GM21381 (cell line): ENCODE results near the gene COL15A1.
"Not testable (repeated sequence)": the region's sequence is repeated elsewhere in the genome, so short reads cannot be mapped to it uniquely, and the experiment has no call there.

Experiments
- ATAC-seq: cut with Tn5 transposase; IDR thresholded peaks from one replicate; pipeline ENCODE4 v1.9.1; 2021; ENCODE audit warnings: mild to moderate bottlenecking, moderate library complexity; ENCODE audit not compliant: unreplicated experiment

COL15A1 gene

GRCh38 chr9:98943682-98944056 lies at the start of gene COL15A1:
Gene COL15A1, plus strand, starts transcription at chr9:98943907. Its CDS starts 155 bp downstream, at chr9:98944062.
- ATAC-seq = no peak

GRCh38 chr9:98894171-98894570 lies 49.5 kb upstream of the COL15A1 start:
- no peak for ATAC-seq

DNA sequence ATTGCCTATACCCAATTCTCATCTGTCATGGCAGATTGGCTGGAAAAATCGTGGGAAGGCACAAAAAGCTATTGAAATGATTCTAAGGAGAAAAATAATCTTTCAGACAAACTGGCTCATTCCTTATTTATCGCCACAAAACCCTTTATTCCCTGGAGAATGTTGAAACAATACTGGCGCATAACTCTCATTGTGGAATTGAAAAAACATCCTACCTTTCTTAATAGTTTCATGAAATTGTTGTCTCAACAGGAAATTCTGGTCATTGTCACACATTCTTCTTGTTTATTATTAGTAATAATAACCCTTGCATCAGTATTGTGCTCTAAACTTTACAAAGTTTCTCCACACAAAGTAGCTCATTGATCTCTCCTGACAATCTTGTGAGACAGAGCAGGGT lies 48.9 kb upstream of the COL15A1 start:
- ATAC-seq = no peak

- ATAC-seq = no peak
Measured at GRCh38 chr9:98896632-98897031, 47.1 kb upstream of the COL15A1 start.

DNA sequence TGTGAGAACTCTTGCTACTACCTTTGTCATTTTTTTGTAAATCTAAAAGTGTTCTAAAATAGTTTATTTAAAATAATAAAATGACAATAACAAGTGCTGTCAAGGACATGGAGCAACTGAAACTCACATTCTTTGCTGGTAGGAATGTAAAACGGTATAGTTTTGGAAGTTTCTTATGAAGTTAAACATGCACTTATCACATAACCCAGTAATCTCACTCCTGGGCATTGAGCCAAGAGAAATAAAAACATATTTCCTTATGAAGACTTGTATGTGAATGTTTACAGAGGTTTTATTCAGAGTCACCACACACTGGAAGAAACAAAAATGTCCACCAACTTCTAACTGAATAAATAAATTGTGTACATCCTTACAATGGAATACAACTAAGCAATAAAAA lies 46.0 kb upstream of the COL15A1 start:
- no peak for ATAC-seq

DNA sequence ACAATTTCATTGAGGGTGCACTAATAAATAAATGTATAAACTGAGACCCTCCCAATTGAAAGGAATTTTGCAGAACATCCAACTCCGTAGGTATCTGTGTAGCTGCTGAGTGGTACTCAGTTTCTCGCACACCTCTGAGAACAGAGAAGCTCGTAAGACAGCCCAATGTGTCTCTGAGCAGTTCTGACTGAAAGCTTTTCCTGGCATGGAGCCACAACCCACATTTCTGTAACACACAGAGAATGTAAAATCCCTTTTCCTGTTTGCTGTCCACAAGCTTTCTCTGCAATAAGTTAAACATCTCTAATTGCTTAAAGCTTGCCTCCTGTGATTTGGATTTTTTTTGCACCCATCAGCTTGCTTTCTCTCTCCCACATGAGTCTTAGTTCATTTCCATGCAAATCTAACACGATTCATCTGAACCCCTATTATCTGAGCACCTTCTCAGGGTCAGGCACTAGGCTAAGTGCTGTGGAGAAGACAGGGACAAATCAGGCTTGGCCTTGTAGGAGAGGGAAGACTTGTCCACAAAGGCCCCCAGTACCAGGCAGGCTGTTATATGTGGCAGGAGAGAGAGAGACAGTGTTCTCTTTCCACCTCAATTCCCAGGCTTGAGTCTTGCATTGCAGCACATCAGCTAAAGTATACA lies 44.2 kb upstream of the COL15A1 start:
- no peak for ATAC-seq

DNA sequence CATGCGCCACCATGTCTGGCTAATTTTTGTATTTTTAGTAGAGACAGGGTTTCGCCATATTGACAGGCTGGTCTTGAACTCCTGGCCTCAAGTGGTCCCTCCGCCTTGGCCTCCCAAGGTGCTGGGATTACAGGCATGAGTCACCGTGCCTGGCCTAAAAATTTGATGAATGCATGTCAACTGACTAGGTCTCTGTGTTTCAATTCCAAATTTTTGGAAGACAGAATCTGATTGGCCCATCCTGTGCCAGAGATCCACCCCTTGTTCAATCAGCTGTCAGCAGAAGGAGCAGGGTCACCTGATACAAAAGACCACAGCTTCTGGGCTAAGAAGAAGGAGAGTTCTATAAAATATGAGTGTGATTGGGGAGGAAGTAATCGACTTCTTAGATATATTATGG lies 43.5 kb upstream of the COL15A1 start:
- no peak for ATAC-seq

- no peak for ATAC-seq
Measured at GRCh38 chr9:98900725-98901124, 43.0 kb upstream of the COL15A1 start.

- not testable (repeated sequence) for ATAC-seq
Measured at GRCh38 chr9:98901843-98902242, 41.9 kb upstream of the COL15A1 start.

DNA sequence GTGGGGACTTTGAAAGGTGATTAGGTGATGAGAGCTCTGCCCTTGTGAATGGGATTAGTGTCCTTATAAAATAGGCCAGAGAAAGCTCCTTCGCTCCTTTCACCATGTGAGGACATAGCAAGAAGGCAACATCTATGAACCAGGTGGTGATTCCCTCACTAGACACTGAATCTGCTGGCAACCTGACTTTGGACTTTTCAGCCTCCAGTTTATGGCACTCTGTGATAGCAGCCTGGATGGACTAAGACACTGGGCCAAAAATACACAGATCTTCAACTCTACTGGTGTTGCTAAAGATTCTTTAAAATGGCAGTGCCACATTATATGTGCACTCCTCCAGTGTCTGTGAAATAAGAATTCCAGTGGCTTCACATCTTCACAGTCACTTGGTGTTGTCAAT lies 41.2 kb upstream of the COL15A1 start:
- ATAC-seq = no peak

DNA sequence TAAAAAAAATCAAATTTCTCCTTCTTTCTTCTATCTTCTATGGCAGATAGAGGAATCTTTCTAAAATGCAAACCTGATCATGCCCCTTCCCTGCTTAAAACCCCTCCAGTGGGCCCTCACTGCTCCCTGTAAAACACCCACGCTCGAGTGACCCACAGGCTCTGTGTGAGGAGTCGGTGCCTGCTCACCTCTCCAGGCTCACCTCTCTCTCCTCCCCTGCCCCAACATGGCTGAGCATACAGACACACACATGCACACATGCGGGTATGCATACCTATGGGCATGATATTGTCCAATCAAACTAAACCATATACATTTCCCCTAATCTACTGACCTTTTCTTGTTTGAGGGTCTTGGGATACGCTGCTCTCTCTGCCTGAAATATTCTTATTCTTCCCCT lies 40.8 kb upstream of the COL15A1 start:
- ATAC-seq = no peak

DNA sequence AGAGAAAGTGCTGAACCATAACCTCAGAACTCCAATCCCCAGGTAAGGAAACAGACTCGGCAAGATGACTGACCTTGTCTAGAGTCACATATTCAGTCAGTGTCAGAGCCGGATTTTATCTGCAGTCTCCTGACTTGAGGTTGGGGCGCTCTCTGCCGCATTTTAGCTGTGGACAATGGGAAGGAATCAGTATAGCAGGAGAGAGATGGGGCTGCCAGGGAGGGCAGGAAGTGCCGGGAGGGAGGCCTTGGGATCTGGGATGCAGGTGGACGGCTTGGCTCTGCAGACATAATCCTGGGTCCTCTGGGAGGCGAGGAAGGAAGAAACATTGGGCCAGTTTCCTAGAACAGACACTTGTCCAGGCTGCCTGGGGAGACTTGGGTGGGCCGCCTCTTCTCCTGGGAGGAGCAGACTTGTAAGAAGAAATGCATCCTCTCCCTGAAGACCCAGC lies 39.7 kb upstream of the COL15A1 start:
- ATAC-seq = no peak

DNA sequence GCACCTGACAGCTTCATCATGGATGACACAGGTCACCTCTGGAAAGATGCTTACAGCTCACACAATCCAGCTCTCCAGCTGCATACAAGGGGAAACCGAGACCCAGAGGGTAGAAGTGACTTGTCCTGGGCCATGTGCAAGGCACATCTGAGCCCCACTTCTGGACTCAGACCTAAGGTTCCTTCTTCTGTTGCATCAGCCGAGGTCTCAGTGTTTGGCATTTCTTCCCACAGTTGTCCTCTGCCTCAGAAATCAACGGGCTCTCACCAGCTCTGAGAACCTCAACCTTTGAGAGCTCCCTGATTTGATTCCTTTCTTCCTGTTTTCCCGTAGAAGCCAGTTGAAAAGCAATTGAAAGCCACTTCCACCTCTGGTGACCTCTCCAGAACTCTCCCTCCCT lies 38.7 kb upstream of the COL15A1 start:
- no peak for ATAC-seq

GRCh38 chr9:98906273-98907040 lies 37.2 kb upstream of the COL15A1 start:
- ATAC-seq = no peak

- ATAC-seq = no peak
Measured at GRCh38 chr9:98907055-98907454, 36.7 kb upstream of the COL15A1 start.

DNA sequence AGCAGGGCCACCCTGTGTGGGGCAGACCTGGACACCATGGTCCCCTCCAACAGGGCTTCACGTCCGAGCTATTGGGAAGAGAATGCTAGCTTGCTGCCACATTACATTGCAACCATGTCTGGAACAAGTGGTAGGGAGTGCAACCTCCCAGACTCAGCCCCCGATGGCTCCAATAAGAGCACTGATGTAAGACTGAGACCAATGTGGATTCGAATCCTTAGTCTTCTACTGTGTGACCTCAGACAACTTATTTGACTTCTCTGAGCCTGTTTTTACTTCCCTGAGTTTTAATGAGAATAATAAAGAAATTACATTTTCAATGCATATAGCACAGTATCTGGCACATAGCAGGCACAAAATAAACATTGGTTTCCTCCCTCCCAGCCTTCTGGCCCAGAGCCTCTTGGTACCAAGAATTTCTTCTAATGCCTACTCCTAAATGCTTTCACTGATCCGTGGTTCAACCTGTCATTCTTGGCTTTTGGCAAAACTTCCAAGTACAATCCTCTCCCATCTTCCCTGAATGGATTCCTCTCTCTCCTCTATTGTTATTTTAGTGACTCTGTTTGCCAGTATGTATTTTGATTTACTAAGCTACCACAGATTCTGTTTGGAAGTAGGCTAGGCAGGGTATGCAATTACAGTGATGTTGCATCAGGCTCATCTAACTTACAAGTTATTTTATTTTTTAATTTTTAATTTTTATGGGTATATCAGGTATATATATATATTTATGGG lies 34.6 kb upstream of the COL15A1 start:
- no peak for ATAC-seq

DNA sequence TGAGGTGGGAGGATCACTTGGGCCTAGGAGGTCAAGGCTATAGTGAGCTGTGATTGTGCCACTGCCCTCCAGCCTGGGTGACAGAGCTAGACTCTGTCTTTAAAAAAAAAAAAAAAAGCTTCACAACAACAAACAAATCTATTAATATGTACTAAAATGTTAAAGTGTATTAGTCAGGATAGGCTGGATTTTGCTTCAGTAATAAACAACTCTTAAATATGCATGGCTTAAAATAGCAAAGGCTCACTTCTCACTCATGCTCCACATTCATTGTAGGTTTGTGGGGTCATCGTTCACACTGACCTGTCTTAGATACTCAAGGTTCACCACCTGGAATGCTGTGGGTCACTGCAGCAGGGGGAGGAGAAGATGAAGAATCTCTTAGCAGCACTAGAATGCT lies 33.8 kb upstream of the COL15A1 start:
- ATAC-seq = no peak

DNA sequence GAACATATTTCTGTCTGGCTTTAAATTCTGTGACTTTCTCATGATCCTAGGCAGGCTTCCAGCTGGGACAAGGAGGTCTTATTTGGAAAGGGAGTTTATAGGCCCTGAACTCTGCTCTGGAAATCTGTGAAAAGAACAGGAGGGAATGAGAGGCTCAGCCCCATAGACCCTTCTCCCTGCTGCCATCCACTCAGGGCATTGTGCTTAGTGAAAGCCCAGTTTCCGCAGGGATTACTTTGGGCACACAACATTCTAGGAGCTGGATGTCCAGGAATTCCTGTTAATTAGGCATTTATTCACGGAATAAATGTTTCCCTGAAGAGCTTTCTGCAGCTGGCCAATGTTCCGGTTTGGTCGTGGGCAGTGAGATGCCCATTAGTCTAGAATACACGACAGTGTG lies 32.7 kb upstream of the COL15A1 start:
- no peak for ATAC-seq

DNA sequence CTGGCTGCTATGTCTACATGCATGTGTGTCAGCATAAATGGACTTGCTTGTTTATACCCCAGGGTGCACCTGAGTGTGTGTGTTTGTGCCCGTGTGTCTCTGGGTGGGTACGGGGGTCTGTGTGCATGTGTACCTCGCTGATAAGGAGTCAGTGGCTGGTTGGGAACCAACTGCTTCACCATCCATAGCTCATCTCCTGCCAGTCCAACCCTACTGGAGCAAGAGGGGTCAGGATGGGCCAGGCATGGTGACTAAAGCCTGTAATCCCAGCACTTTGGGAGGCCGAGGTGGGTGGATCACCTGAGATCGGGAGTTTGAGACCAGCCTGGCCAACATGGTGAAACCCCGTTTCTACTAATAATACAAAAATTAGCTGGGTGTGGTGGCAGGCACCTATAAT lies 32.0 kb upstream of the COL15A1 start:
- ATAC-seq = not testable (repeated sequence)

- no peak for ATAC-seq
Measured at GRCh38 chr9:98912450-98912849, 31.3 kb upstream of the COL15A1 start.

GRCh38 chr9:98913044-98913443 lies 30.7 kb upstream of the COL15A1 start:
- no peak for ATAC-seq

DNA sequence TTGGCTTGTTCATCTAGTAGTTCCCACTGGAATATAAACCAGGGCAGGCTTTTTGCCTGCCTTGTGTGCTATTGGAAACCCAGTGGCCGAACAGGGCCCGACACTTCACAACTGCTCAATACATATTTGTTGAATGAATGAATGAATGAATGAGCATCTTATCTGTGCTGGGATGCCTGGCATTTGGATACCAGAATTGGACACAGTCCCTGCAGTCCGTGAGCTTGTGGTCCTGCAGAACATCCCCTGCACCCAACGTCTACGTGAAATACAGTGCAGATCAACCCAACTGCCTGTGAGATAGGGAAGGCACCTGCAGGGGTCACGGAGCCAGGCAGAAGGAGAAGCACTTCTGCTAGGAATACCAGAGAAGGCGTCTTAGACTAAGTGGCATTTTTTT lies 30.0 kb upstream of the COL15A1 start:
- no peak for ATAC-seq
